Erythroblast (primary cell): Measurements from ENCODE around the gene DYRK1B.

Source experiments
- GATA1 ChIP-seq: IDR thresholded peaks from 2 replicates; pipeline ENCODE4 v1.6.1; 2011; ENCODE audit warnings: low read depth, mild to moderate bottlenecking, control low read depth, low read length, moderate library complexity
- POLR2A ChIP-seq: IDR thresholded peaks from 2 replicates; pipeline ENCODE4 v1.6.1; 2011; ENCODE audit warnings: mild to moderate bottlenecking, low read length

GRCh38 chr19:39878398-39878797 lies 44.4 kb upstream of the DYRK1B start:
- no peak for TF ChIP-seq POLR2A
- no peak for TF ChIP-seq GATA1
